ENCODE results near the gene DDX28. TPM values are rescaled to one million over a fixed set of nuclear protein-coding genes. Genes with fewer than 3 reads are reported as not detected.

Gene DDX28
- total and polyA plus RNA-seq, 9 of the 15 experiments (the other 6 are each of a cell fraction or from before 2014, with no cell fraction given) = 2.8 to 24.5 (median 15.9) TPM

DNA sequence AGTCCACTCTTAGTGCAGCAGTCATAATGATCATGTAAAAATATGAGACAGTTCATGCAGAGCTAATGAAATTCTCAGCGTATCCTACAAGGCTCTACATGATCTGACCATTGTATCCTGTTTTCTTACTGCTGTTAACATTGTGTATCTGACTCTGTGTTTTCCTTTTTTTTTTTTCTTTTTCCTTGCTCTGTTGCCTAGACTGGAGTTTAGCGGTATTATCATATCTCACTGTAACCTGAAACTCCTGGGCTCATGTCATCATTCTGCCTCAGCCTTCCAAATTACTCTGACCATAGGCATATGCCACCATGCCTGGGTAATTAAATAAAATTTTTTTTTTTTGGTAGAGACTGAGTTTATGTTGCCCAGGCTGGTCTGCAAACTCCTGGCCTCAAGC lies 12.2 kb upstream of the DDX28 start (continued):
- TF ChIP-seq, protein P1, sequence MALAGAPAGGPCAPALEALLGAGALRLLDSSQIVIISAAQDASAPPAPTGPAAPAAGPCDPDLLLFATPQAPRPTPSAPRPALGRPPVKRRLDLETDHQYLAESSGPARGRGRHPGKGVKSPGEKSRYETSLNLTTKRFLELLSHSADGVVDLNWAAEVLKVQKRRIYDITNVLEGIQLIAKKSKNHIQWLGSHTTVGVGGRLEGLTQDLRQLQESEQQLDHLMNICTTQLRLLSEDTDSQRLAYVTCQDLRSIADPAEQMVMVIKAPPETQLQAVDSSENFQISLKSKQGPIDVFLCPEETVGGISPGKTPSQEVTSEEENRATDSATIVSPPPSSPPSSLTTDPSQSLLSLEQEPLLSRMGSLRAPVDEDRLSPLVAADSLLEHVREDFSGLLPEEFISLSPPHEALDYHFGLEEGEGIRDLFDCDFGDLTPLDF (CRISPR knock-in tag; IDR thresholded peaks at IDR 0.05) = no peak
- TF ChIP-seq NFE2L1 (tag; IDR thresholded peaks at IDR 0.05; ENCODE audit: borderline replicate concordance, low read depth) (no peak), BRD4 (IDR thresholded peaks at IDR 0.05) (no peak)
- TF ChIP-seq, protein P2, sequence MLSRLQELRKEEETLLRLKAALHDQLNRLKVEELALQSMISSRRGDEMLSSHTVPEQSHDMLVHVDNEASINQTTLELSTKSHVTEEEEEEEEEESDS (CRISPR knock-in tag; IDR thresholded peaks at IDR 0.05) = no peak

DNA sequence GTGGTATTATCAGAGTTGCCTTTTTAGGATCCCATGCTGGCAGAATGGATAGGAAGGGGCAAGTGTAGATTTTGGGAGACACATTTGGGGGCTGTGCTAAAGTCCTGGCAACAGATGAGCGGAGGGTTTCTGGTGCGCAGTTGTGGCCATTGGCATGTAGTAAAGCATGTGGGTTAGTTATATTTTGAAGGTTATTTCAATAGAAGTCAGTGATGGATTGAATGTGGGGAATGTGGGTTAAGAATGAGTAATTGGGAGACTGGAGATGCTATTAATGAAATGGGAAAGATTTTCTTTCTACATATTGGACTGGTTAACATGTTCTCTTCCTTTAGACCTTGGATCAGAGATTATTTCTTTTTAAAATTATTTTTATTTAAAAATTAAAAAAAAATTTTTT lies 10.1 kb upstream of the DDX28 start:
- in situ Hi-C loops (cut with MboI) = no loop called here
- no peaks in the 10 kb centered on the region; the same call in 1 of the 2 replicates for H4K20me1 ChIP-seq (replicated peaks; ENCODE audit: control insufficient read depth, insufficient read depth, low read length)
- no peak overlapping the region for H3K4me2 ChIP-seq (ENCODE audit: insufficient read depth, low read length)
- H3K27ac ChIP-seq (ENCODE audit: extremely low read depth, low read depth, low read length) = no peak overlapping the region
- WGBS (ENCODE audit: insufficient coverage, low coverage, missing lambda C conversion rate) = 100% methylated on average over 2 of the region's 2 CpGs
- H3K27me3 ChIP-seq (ENCODE audit: control insufficient read depth in 2 of 2, insufficient read depth in 2 of 2, low read length in 2 of 2) = no peaks in the 10 kb centered on the region
- no peaks in the 10 kb centered on the region for H3K9me1 ChIP-seq (ENCODE audit: control insufficient read depth, insufficient read depth, low read length)
- no peaks in the 10 kb centered on the region for H3K79me2 ChIP-seq (ENCODE audit: control insufficient read depth, insufficient read depth, low read length)
- ATAC-seq (no peak), FAIRE-seq (no peak), DNase-seq (ENCODE audit: extremely low read depth in 1 of 4, low spot score in 3 of 4) (no peak)
- peaks cover 26% of the 10 kb centered on the region for H3K36me3 ChIP-seq (ENCODE audit: control insufficient read depth, insufficient read depth, low read length)
- no peaks in the 10 kb centered on the region for H3K9me3 ChIP-seq (replicated peaks; ENCODE audit: control insufficient read depth, insufficient read depth, low read depth, low read length)
- ChIA-PET CTCF (ENCODE audit: low intra/inter-chr PET ratio) (no interaction called here), POLR2A (no interaction called here)
- no peak overlapping the region for H2AFZ ChIP-seq (ENCODE audit: low read depth, low read length)
- no peak overlapping the region for H3K9ac ChIP-seq (ENCODE audit: insufficient read depth in 1 of 2, low read depth in 2 of 2, low read length in 2 of 2)
- BruUV-seq (replicated peaks) = no TSS peak
- H3K4me3 ChIP-seq = no peak overlapping the region
- H3K4me1 ChIP-seq (replicated peaks in 1 of 2; ENCODE audit: control insufficient read depth in 2 of 2, insufficient read depth in 2 of 2, low read length in 2 of 2) = peaks cover 2 to 9% of the 10 kb centered on the region in 2 experiments; a peak in 2 of 5 replicates
- intact Hi-C loops (cut with micrococcal nuclease) = no loop called here
- TF ChIP-seq ZNF23 (CRISPR knock-in tag; IDR thresholded peaks at IDR 0.05) (no peak), ZNF766 (CRISPR knock-in tag; conservative IDR thresholded peaks at IDR 0.05) (no peak), U2AF2 (optimal IDR thresholded peaks at IDR 0.05; ENCODE audit: low read depth, low read length) (no peak), OTX1 (CRISPR knock-in tag; IDR thresholded peaks at IDR 0.05) (no peak), SIN3B (IDR thresholded peaks at IDR 0.05; ENCODE audit: low read depth) (no peak), SRSF9 (IDR thresholded peaks at IDR 0.05; ENCODE audit: borderline replicate concordance, low read depth, low read length) (no peak), LARP7 (IDR thresholded peaks at IDR 0.05) (no peak), KLF16 (IDR thresholded peaks at IDR 0.05) (no peak), ZNF217 (CRISPR knock-in tag; IDR thresholded peaks at IDR 0.05) (no peak), RBM34 (IDR thresholded peaks at IDR 0.05; ENCODE audit: borderline replicate concordance, insufficient read depth, low read length) (no peak), ZNF436 (CRISPR knock-in tag; IDR thresholded peaks at IDR 0.05) (no peak), CBX1 (IDR thresholded peaks at IDR 0.05; ENCODE audit: low read depth) (no peak)
- TF ChIP-seq, protein P3, sequence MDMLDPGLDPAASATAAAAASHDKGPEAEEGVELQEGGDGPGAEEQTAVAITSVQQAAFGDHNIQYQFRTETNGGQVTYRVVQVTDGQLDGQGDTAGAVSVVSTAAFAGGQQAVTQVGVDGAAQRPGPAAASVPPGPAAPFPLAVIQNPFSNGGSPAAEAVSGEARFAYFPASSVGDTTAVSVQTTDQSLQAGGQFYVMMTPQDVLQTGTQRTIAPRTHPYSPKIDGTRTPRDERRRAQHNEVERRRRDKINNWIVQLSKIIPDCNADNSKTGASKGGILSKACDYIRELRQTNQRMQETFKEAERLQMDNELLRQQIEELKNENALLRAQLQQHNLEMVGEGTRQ (CRISPR knock-in tag; IDR thresholded peaks at IDR 0.05) = no peak
- TF ChIP-seq, protein P4, sequence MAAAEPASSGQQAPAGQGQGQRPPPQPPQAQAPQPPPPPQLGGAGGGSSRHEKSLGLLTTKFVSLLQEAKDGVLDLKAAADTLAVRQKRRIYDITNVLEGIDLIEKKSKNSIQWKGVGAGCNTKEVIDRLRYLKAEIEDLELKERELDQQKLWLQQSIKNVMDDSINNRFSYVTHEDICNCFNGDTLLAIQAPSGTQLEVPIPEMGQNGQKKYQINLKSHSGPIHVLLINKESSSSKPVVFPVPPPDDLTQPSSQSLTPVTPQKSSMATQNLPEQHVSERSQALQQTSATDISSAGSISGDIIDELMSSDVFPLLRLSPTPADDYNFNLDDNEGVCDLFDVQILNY (CRISPR knock-in tag; IDR thresholded peaks at IDR 0.05) = no peak

All from K562 (cell line).